Glomerular endothelial cell (primary cell): ENCODE results near the gene ZEB2. TPM values are rescaled to one million over a fixed set of nuclear protein-coding genes. Genes with fewer than 3 reads are reported as not detected.

ENCODE experiments used
- DNase-seq: peaks from one replicate; pipeline ENCODE4 v3.0.0-alpha.2; 2011; ENCODE audit warnings: low read depth, low spot score; ENCODE audit errors: extremely low read depth
- total RNA-seq: library from RNA; depleted of rRNA; stranded (reverse); fragments of >200 nt; gene quantifications from 2 replicates; pipeline ENCODE4 v1.2.3, GENCODE V29; 2015

ZEB2 gene
- total RNA-seq, 1 donor from 2014 or later, result 28.2 TPM

DNA sequence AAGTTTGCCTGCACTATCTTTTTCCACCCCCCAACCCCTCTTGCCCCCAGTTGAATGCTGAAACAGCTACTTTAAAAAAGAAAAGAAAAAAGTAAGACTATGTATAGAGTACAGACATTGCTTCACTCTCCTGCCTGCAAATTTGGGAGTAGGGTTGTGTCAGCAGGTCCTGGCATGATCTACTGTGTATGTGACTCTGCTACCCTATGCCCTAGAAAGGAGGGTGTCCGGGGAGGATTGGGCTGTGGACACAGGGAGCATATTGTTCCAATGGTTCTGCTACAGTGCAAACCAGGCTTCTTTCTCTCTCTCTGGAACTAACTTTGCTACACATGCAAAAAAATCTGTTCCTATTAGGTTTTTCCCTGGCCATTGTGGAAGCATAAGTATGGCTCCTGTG, 9.9 kb upstream of the ZEB2 start:
- DNase-seq, result no peak

DNA sequence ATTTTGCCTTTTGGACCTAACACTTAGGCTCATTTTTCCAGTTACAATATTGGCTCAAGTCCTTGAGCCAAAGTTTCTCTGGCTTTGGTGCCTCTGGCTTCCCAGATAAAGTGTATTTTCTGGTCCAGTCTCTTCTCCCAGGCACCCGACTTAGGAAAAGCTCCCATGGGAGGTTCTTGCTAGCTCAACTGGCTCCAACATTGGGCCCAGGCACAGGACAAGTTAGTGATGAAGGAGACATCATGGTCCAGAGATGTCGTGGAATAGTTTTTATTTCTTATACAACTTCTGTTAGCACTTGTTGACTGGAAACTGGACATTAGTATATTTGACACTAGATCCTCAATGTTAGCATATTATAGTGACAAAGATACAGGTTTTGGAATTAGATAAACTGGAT, 8.2 kb upstream of the ZEB2 start:
- DNase-seq, result no peak

DNA sequence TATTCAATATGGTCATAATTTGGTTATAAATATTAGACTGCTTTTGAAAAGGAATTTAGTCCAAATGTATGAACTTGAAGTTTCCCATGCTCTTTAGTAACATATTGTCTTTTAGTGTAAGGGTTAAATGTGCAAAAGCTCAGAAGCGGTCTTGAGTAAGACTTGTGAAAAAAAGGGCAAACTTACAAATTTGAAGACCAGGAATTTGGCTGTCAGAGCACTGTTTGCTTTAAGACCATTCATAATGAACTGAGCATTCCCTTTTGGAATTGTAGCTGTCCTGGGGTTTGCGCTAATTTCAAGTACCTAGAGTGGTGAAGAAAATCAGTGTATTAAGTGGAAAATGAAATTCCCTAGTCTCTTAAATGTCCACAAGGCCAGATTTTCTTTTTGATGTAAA, 6.9 kb upstream of the ZEB2 start:
- DNase-seq, result no peak

DNA sequence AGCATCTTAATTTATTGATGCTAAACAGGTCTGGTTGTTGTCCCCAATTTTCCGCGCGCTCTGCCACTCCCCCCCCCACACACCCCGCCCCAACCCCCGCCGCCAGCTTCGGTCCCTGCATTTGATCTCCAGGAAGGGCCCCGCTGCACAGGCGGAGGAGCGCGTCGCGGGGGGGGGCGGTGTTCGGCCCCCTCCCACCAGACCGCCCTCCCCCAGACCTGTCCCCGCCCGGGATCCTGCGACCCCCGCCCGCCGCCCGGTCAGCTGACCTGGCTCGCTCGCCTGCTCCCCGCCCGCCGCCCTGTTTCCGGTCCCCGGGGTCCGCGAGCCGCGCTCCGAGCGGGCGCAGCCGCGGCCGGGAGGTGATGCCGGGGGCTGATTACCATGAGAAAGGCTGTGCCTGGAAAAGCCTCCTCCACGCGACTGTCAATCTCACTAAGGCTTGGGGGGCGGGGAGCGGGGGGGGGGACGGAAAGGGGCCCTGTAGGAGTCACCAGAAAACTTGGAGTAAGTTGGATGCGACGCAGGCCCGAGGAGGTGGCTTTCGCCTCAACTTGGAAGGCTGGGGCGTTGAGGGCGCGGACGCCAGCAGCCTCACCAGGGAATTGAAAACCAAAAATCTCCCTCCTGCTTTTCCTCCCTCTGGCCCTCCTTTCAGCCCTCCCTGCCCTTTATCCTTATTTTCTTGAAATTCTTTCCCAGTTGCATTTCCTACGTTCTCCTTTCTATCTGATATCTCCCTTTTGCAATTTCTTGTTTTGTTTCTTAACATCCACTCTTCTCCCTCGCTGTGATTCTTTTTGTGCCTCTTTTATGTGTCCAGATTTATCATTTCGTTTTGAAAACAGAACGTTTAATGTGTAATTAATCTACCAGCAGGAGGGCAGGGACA, 4.4 kb upstream of the ZEB2 start:
- no peak for DNase-seq

DNA sequence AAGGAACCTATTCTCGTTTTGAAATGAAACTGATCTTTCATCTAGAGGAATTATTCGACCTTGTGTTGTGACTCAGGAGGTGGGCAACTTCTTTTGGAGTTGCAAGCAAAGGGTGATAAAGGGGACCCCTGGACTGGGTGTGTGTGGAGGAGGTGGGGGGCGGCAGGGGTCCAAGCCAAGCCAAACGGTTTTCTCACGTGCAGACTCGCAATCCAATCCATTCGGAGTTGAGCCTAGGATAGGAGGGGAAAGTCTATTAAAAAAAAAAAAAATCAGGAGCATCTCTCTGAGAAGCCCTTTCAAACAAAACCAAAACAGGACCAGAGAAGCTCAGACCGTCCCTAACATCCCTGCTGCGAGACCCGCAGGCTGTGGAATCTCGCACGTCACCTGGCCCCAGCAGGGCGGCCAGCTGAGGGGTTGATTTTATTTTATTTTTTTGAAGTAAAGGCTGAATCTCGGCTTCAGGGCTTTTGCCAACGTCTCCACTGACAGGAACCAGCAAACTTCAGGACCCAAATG, 3.7 kb upstream of the ZEB2 start:
- DNase-seq, result no peak

DNA sequence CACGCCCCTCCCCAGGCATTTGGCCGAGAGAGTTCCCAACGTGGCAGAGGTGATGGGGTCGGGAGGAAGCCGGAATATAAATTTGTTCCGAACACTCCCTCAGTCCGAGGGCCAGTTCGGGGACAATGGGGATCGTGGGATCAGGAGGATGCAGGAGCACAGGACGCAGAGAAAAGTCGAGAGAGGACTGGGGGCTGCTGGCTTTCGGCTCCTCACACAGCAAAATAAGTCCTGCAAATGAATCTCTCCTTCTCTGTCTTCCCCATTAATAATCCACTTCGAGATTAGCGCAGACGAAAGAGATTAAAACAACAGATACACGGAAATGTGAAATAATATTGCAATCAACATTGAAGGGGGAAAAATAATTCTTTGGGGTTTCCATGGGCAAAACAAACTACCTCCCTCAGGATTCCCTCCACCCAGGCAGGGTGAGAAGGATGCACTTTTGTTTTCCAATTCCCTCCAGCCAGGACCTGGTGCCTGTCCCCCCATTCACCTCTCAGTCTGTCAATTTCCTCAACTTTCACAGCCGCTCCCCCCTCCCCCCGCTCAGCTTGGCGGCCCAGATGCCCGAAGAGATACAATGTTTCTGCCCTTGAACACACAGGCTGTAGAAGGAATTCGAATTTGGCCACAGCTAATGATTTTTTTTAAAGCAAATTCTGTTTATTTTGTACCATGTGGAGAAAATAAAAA, 3.1 kb upstream of the ZEB2 start:
- no peak for DNase-seq

DNA sequence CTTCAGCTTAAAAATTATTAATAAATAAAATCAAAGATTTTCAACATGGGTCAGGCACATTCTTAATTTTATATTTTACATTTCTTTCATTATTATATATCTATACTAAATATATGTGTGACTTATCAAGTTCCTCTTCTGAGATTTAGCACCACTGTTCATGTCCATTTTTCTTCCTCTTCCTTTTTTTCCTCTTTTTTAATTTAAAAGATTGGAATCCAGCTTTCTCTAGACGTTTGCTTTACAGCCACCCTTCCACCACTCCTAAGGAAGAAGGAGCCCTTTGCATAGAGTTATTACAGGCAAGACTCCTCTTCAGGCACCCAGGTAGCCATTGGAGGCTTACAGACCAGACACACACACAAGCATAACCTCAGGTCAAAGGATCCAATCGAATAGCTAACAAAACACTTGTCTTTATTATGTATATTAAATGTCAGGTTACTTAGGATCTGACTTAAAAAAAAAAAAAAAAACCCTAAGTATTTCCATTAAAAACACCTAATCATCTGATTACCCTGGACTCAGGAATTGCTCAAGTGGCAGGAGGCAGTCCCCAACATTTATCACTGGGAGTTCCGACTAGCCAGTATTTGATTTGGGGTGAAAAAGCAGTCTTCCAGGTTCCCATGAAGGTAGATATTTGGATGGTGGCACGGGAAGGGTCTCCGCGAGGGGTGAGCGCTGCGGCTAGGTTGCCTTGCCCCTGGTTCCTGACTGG, 2.4 kb upstream of the ZEB2 start:
- no peak for DNase-seq

DNA sequence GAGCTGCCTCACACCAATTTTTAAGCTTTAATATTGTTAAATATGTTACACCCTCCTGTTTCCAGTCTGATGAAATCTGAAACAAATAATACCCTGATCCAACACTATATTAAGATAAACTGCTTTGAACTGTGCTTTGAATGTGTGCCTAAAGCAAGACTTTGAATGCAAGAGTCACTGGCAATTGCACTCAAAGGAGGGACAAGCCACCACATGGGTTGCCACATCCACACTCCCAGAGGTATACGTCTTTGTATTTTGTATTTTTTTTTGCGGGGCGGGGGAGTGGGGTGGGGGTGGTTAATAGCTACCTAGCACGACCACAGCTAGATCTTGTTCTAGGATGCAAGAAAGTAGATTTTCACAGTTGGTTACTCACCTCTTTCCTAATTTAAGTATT, 1.8 kb upstream of the ZEB2 start:
- no peak for DNase-seq

DNA sequence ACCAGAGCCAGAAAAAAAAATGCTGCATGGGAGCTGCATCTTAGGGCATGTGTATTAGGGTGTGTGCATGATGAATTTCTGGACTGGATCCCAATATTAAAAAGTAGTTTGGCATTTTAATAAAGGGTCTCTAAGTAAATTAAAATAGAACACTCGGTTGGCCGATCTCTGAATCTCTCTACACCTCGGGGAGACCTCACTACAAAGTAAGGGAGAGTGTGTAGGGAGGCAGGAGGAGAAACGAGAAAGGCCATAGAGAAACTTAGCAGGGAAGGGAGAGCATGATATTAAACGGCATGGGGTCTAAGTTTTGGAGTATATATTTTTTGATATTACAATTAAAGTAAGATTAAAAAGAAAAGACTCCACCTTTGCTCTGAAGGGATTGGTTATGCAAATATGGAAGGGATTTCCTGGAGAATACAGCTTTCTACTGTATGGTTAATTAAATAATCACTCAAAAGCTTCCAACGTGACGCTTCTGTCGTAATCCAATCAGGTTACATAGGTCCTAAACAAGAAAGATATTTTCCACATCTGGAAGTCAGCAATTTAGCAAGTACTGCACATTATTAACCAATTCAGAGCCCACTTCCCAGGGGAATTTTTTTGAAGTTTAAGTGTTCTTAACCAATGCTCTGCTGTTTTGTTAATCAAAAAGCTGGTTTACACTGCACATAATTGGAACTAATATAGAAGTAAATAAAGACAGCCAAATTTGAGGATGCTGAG, 1.0 kb upstream of the ZEB2 start:
- DNase-seq, result no peak

DNA sequence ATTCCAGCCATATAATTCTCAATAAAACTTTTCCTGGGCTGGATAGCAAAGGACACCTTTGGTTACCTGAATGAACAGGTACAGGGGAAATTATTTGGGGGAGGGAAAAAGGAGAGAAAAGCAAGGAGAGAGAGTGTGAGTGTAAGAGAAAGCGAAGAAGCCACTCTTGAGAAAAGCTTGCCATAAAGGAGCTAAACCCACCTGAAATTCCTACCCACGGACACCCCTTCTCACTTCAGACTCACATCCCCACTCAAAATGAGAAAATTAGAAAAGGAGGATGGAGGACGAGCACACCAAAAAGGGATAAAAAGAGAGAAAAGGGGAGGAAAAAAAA, 354 bp downstream of the ZEB2 start:
- no peak for DNase-seq

DNA sequence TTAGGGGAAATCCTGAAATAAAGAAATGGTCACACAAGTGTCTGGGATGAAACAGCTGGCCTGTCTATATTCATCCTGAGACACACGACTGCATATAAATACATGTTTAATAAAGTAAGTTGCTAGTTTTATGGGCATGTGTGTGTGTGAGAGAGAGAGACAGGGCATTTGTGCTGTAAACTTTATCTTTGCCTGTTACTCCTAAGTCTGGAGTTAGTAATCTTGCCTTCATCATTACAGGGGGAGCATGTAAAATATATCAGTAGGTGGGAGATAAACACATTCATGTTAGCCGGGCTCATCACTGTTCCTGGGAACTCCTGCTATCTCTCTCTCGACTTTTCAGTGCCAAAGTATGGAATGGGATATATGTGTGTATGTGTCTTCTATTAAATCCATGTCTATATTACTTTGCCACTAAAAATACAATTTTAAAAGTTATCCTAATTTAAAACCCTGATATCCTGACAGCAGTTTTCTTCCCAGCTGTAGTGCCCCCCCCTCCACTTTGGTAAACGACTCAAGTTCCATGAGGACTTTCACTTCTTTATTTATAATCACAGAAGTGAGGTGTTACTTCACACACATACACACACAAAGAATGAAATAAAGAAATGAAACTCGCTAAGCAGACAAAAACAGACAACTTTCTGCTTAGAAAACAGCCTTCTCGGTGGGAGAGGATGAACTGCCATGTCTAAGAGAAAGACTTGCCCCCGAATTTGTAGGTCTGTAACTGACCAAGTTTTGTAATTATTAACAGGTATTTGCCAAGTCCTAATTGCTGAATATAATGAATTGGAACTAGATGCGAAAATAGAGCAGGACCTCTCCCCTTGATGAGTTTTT, 947 bp downstream of the ZEB2 start:
- DNase-seq, result no peak

DNA sequence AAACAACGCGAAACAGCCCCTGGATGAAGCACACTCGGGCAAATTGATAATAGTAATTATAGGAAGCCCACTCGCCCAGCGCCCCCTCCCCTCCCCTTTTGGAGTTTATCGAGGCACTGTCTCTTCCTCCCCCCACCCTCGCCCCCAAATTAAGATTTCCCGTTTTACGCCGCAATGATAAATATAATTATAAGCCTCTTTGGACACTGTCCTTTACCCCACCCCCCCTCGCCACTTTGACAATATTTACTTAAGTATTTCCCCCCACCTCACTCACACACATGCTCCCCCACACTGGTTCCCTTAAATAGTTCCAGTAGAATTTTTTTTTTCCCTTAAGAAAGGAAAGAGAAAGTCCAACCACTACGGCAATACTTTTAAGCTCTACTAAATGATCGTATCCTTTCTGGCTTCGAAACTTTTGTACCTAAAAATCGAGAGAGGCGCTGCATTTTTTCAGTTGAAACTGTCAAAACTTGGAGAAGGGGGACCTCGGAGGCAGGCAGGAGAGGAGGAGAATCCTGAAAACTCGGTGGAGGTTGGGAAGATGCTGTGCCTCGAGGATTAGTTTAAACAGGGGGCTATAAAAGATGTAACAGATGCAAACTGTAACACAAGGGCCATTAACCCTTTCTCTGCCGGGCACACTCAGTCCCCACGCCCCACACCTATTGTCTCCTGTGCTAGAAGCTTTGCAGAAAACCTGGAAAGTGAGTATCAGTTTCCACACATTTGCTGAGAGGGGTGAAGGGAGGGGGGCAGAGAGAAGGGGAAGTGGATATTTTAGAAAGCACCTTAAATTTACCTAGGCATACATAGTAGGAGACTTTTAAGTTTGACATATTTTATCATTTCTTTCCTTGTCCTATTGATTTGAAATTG, 1.8 kb downstream of the ZEB2 start:
- no peak for DNase-seq

DNA sequence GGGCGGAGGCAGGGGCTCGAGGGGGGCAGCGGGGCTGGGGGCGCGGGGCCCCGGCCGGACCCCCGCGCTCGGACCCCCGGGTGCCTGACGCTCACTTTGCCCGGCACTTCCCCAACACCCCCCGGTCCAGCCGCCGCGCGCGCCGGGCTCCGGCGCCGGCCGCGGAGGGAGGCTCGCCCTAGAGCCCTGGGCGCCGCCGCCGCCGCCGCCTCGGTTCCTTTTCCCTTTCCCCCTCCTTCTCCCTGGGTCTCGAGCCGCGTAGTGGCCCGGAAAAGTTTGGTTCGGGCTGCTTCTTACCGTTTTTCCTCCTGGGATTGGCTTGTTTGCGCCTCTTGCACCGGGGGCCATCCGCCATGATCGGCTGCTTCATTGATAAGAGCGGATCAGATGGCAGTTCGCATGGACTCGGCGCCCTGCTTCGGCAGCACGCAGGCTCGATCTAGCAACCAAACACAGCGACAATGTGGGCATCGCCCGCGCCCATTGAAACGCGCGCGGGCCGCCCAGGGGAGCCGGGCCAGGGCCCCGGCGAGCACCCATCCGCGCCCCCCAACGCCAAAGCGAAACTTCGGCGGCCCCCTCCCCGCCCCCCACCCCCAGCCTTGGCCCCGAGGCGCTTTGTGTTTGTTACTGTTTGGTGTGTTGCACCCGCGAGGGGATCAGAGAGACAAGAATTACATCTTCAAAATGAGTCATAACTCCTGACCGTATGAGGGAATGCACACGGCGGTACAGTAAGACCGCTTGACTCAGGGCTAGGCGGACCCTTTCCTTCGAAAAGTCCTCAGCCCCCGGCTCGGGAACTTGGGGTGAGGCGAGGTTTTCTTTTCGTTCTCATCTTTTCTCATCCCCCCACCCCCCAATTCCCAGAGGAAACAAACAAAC, 2.7 kb downstream of the ZEB2 start:
- no peak for DNase-seq

DNA sequence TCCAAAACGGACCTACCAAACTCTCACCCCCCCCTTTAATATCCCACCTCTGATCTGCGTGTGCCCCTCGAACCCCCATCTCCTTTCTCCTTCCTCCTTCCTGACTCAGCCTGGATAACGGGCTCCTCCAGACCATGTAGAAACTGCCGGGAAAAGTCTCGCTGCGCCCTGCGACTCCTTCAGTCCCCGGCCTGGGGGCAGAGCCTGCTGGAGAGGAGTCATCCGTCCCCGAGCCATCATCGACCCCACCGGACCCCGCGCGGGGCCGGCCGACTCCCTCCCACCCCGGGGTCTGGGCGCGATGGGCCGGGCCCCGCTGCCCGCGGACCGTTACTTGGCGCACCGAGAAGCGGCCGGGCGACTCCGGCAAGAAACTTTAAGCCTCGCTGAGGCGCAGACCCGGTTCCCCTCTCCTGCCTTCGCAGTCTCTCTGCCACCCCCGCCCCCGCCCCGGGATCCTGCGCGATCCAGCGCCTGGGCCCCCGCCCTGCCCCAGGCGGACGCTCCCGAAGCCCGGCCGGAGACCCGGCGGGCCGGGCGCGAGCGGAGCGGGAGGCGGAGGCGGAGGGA, 3.4 kb downstream of the ZEB2 start:
- DNase-seq, result no peak

DNA sequence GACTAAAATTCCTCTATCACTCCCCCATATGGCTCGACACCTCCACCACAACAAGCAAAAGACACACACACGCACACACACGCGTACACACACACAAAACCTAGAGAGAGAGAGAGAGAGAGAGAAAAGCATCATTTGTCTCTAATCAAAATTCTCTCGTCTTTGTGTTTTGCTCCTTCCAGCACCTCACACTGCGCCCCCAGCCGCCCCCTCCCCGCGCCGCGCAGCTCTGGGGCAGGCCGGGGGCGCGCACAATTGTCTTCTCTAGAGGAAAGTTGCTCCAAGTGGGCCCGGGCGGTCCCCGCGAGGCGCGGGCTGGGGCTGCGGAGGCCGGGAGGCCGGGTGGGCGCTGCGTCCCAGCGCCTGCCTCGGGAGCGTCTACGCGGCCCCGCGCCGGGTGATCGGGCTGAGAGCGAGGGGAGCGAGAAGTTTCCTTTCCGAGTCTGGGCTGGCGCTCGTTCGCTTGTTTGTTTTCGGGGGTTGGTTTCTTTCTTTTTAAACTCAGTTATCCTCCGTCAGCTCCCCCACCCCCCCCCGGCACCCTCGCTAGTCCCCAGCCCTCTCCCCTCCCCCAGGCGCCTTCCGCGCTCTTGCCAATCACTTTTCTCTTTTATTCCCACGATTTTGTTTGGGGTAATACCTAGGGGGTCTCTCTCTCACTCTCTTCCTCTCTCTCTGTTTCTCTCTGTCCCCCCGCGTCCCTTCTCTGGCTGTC, 4.1 kb downstream of the ZEB2 start:
- DNase-seq, result no peak

DNA sequence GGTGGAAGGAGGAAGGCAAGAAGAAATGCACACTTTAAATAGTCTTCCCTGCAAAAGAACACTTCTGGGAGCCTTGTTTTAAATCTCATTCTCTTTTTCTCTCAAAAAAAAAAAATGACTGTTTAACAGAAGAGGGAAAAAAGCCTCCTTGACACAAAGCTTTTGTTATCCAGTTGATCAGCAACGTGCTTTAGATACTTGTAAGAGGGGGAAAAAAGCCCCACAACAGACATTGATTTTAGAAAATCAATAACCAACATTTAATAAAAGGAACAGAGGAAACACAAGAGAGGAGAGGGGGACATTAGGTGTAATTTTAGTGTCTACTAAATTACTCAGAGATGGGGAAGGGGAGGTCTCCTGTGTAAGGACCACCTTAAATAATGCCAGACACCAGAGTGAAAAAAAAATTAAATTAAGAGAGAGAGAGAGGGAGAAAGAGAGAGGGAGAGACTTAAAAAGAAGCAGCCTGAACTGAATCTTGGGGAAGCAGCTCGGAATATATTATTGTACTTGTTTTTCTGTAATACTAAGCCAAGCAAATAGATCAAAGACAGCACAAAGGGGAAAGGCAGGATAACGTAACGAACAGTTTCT, 4.7 kb downstream of the ZEB2 start:
- DNase-seq, result no peak
